Aorta (tissue), 5 donors: ENCODE results near the gene ACHE. TPM values are rescaled to one million over a fixed set of nuclear protein-coding genes. Genes with fewer than 3 reads are reported as not detected.

Experiments used
- ATAC-seq: fragments of 200-7000 bp; cut with Tn5 transposase; one replicate; pipeline ENCODE4 v1.9.1; 2022; ENCODE audit warnings: moderate library complexity; ENCODE audit not compliant: low FRiP score
- DNase-seq, 2 donors: peaks; one replicate each; pipeline ENCODE4 v3.0.0-alpha.2; 2020
- H3K27ac ChIP-seq, 2 donors: one replicate each; pipeline ENCODE4 v1.5.1; 2013; ENCODE audit warnings: low read length in 2 of 2, mild to moderate bottlenecking in 2 of 2, moderate library complexity in 2 of 2, control low read depth in 1 of 2, inconsistent platforms in 1 of 2, low read depth in 1 of 2
- H3K27me3 ChIP-seq, 2 donors: one replicate each; pipeline ENCODE4 v1.6.1; 2013; ENCODE audit warnings: control low read depth in 1 of 2, low read length in 1 of 2, mild to moderate bottlenecking in 1 of 2, moderate library complexity in 1 of 2; ENCODE audit not compliant: insufficient read depth in 2 of 2, control insufficient read depth in 1 of 2
- H3K36me3 ChIP-seq, 2 donors: one replicate each; pipeline ENCODE4 v1.6.1; 2013; ENCODE audit warnings: control low read depth in 1 of 2, low read length in 1 of 2, mild to moderate bottlenecking in 1 of 2; ENCODE audit not compliant: insufficient read depth in 2 of 2, control insufficient read depth in 1 of 2
- H3K4me1 ChIP-seq, 2 donors: one replicate each; pipeline ENCODE4 v1.6.1; 2013; ENCODE audit warnings: low read length in 2 of 2, control low read depth in 1 of 2, mild to moderate bottlenecking in 1 of 2, moderate library complexity in 1 of 2; ENCODE audit not compliant: insufficient read depth in 2 of 2, control insufficient read depth in 1 of 2
- H3K4me3 ChIP-seq, 2 donors: one replicate each; pipeline ENCODE4 v1.5.1; 2013; ENCODE audit warnings: low read length in 2 of 2, control low read depth in 1 of 2, mild to moderate bottlenecking in 1 of 2
- H3K9me3 ChIP-seq: one replicate; pipeline ENCODE4 v1.6.1; 2013; ENCODE audit warnings: mild to moderate bottlenecking, low read length; ENCODE audit not compliant: control insufficient read depth
- WGBS, 2 donors: extraction: QIAGEN DNeasy Blood & Tissue Kit; methylation state at CpG; one replicate each; pipeline ENCODE4 v1.1.7; 2013; 5-methylcytosine and 5-hydroxymethylcytosine counted together
- intact Hi-C, 2 donors: fragments of 100-400 bp; cut with DNase I; formaldehyde crosslinking; loops; one replicate each; pipeline versions ENCODE4 v1.14.2 to v1.15.0; 2022
- polyA plus RNA-seq, 2 donors: library from polyadenylated mRNA; stranded (reverse); fragments of 200-250 nt; gene quantifications; one replicate each; pipeline ENCODE4 v1.2.3, GENCODE V29; 2013
- total RNA-seq, 2 donors: library from RNA; stranded (reverse); fragmentation: NEBNext Ultra II Directional; extraction: Animal tissue kit (Norgen Biotek cat#: 25700); gene quantifications; one replicate each; pipeline ENCODE4 v1.2.1, GENCODE V29; 2021
- donor health status: healthy with polysubstance abuse.
- donor health status: Bipolar disorder and iron deficiency.
- donor health status: DM: no; HTN: no; CAD: no.
- donor health status: DM: no; HTN: no; CAD: no.
- donor health status: DM: yes; HTN: yes; CAD: no.

ACHE gene
- total and polyA plus RNA-seq, 4 donors, result 1.0 to 2.6 (median 1.6) TPM

- no peaks in the 10 kb centered on the region for H3K36me3 ChIP-seq
- no peaks in the 10 kb centered on the region for H3K27me3 ChIP-seq
- H3K27ac ChIP-seq, result no peak overlapping the region
- intact Hi-C loops, result loop anchor here (2.0 to 10.0 kb wide), 3 partner anchors 165 to 271 kb away; partner anchors contain the start of gene VGF (in 1 of the 2)
- no peaks in the 10 kb centered on the region for H3K4me1 ChIP-seq
- DNase-seq, result no peak
- no peak for ATAC-seq
- H3K9me3 ChIP-seq, result no peaks in the 10 kb centered on the region
- 58 to 66% methylated on average over 36 to 40 of the region's 40 CpGs for WGBS, 2 donors
- H3K4me3 ChIP-seq, result no peak overlapping the region
These were observed 1.6 kb downstream of the ACHE start for GRCh38 chr7:100893910-100894721.

GRCh38 chr7:100893318-100893895 lies 2.3 kb downstream of the ACHE start:
- WGBS, 2 donors, result 92 to 93% methylated on average over 32 of the region's 32 CpGs
- intact Hi-C loops, result loop anchor here in 1 of 2 donors (5.0 to 10.0 kb wide), 2 partner anchors 184 to 271 kb away; partner anchors contain the start of gene VGF
- H3K4me3 ChIP-seq, result no peak overlapping the region
- no peak for ATAC-seq
- no peaks in the 10 kb centered on the region for H3K9me3 ChIP-seq
- no peak overlapping the region for H3K27ac ChIP-seq
- DNase-seq, result no peak
- no peaks in the 10 kb centered on the region for H3K4me1 ChIP-seq
- H3K27me3 ChIP-seq, result no peaks in the 10 kb centered on the region
- no peaks in the 10 kb centered on the region for H3K36me3 ChIP-seq

GRCh38 chr7:100892364-100893317 lies 3.0 kb downstream of the ACHE start:
- 90 to 91% methylated on average over 43 to 44 of the region's 44 CpGs for WGBS, 2 donors
- Histone ChIP-seq H3K36me3 (no peaks in the 10 kb centered on the region), H3K27ac (no peak overlapping the region), H3K4me3 (no peak overlapping the region), H3K9me3 (no peaks in the 10 kb centered on the region), H3K4me1 (no peaks in the 10 kb centered on the region), H3K27me3 (no peaks in the 10 kb centered on the region)
- ATAC-seq, result no peak
- intact Hi-C loops, result loop anchor here in 1 of 2 donors (5.0 to 10.0 kb wide), 2 partner anchors 185 to 272 kb away; partner anchors contain the start of gene VGF
- DNase-seq, result no peak

- WGBS, 2 donors, result 81 to 82% methylated on average over 8 of the region's 8 CpGs
- no peak overlapping the region for H3K4me3 ChIP-seq
- DNase-seq (no peak), ATAC-seq (no peak)
- no peaks in the 10 kb centered on the region for H3K9me3 ChIP-seq
- H3K27me3 ChIP-seq, result no peaks in the 10 kb centered on the region
- no peak overlapping the region for H3K27ac ChIP-seq
- no peaks in the 10 kb centered on the region for H3K4me1 ChIP-seq
- peaks cover 0 to 4% of the 10 kb centered on the region in 2 donors for H3K36me3 ChIP-seq
- intact Hi-C loops, result loop anchor here in 1 of 2 donors (5.0 to 10.0 kb wide), 2 partner anchors 186 to 273 kb away; partner anchors contain the start of gene VGF
These were observed 4.0 kb downstream of the ACHE start for GRCh38 chr7:100891568-100892247.

GRCh38 chr7:100890653-100891567 lies 4.8 kb downstream of the ACHE start:
- H3K36me3 ChIP-seq, result peaks cover 0 to 9% of the 10 kb centered on the region in 2 donors
- H3K4me3 ChIP-seq, result no peak overlapping the region
- 25 to 27% methylated on average over 38 to 43 of the region's 43 CpGs for WGBS, 2 donors
- no peak for DNase-seq
- H3K27me3 ChIP-seq, result no peaks in the 10 kb centered on the region
- H3K9me3 ChIP-seq, result no peaks in the 10 kb centered on the region
- no peak overlapping the region for H3K27ac ChIP-seq
- intact Hi-C loops, result loop anchor here in 1 of 2 donors (5.0 to 10.0 kb wide), 2 partner anchors 186 to 274 kb away; partner anchors contain the start of gene VGF
- no peak for ATAC-seq
- H3K4me1 ChIP-seq, result no peaks in the 10 kb centered on the region

GRCh38 chr7:100888988-100889750 lies 6.5 kb downstream of the ACHE start, which contains the start of gene UFSP1:
Gene UFSP1, minus strand, starts transcription at chr7:100889715. Its CDS starts 444 bp downstream, at chr7:100889271.
- no peaks in the 10 kb centered on the region for H3K4me1 ChIP-seq
- ATAC-seq (peak; percentile 72), DNase-seq (no peak)
- peak within 1 kb of the TSS; percentile 11 to 35 for H3K4me3 ChIP-seq
- peaks cover under 1 to 14% of the 10 kb centered on the region in 2 donors for H3K36me3 ChIP-seq
- 2% methylated on average over 63 to 73 of the region's 73 CpGs for WGBS, 2 donors
- no peaks in the 10 kb centered on the region for H3K9me3 ChIP-seq
- no peaks in the 10 kb centered on the region for H3K27me3 ChIP-seq
- intact Hi-C loops, result no loop called here
- H3K27ac ChIP-seq, result peak within 1 kb of the TSS in 1 of 2 donors; percentile 52
